Activated CD4-positive, alpha-beta T cell treated with anti-CD3 and anti-CD28 coated beads, Interleukin-2, amount 10 ng/mL, durations not matched to agents 7 days and 5 days (primary cell): ENCODE results near the gene VPS35. TPM values are rescaled to one million over a fixed set of nuclear protein-coding genes. Genes with fewer than 3 reads are reported as not detected.

Source experiments
- CTCF ChIA-PET: fragments of 350-600 bp; sonication (Branson Sonifier 250); formaldehyde crosslinking; loops from one replicate; lab custom pipeline; 2021; ENCODE audit warnings: antibody characterized with exemption; lab: Charles Lee
- POLR2A ChIA-PET: fragments of 350-600 bp; sonication (Branson Sonifier 250); formaldehyde crosslinking; loops from one replicate; lab custom pipeline; 2021; ENCODE audit warnings: antibody characterized with exemption; lab: Charles Lee
- DNase-seq: peaks from one replicate; pipeline ENCODE4 v3.0.0-alpha.2; 2020
- H3K27ac Mint-ChIP-seq: one replicate; pipeline ENCODE4 v1.8.0; 2021; ENCODE audit warnings: mild to moderate bottlenecking, moderate library complexity, mixed read lengths
- H3K27me3 Mint-ChIP-seq: one replicate; pipeline ENCODE4 v1.8.0; 2021; ENCODE audit warnings: mixed read lengths
- H3K36me3 Mint-ChIP-seq: one replicate; pipeline ENCODE4 v1.8.0; 2021; ENCODE audit warnings: low read depth, mixed read lengths
- H3K4me1 Mint-ChIP-seq: one replicate; pipeline ENCODE4 v1.8.0; 2021; ENCODE audit warnings: mixed read lengths
- H3K4me3 Mint-ChIP-seq: one replicate; pipeline ENCODE4 v1.8.0; 2021; ENCODE audit warnings: mild to moderate bottlenecking, moderate library complexity, mixed read lengths
- H3K9me3 Mint-ChIP-seq: one replicate; pipeline ENCODE4 v1.8.0; 2021; ENCODE audit warnings: mixed read lengths
- total RNA-seq, 2 experiments: library from RNA; stranded (reverse); gene quantifications; one replicate each; pipeline ENCODE4 v1.2.3, GENCODE V29; 2021

Gene VPS35
- total RNA-seq, 2 experiments from 2014 or later, result 71.7 to 75.0 TPM

- POLR2A ChIA-PET, result no interaction called here
- H3K27ac Mint-ChIP-seq, result no peak overlapping the region
Observed at GRCh38 chr16:46614006-46614405, 75.0 kb downstream of the VPS35 start.

DNA sequence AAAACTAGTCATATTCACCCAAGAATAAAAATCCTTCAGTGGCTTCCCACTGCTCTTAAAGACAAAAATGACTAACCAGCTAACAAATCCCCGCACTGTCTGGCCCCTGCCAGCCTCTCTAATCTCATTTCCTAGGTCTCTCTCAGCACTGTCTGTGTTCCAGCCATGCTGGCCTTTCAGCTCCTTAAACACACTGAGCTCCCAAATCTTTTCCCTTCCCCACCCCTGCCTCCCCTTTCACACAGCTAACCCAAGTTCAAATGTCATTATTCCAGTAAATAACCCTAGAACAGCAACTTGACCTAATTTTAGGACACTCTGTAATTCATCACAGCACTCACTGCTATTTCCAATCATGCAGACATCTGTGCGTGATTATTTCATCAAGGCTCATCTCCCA lies 75.6 kb downstream of the VPS35 start:
- CTCF ChIA-PET, result no interaction called here
- POLR2A ChIA-PET, result no interaction called here
- H3K4me1 Mint-ChIP-seq, result peaks cover 11% of the 10 kb centered on the region

More at GRCh38 chr16:46614006-46614405, 75.0 kb downstream of the VPS35 start:
- no peaks in the 10 kb centered on the region for H3K27me3 Mint-ChIP-seq
- no peak for DNase-seq
- CTCF ChIA-PET, result no interaction called here
- peaks cover 18% of the 10 kb centered on the region for H3K4me1 Mint-ChIP-seq
- no peaks in the 10 kb centered on the region for H3K9me3 Mint-ChIP-seq
- H3K4me3 Mint-ChIP-seq, result no peak overlapping the region
- peaks cover 35% of the 10 kb centered on the region for H3K36me3 Mint-ChIP-seq

GRCh38 chr16:46612121-46612520 lies 76.9 kb downstream of the VPS35 start:
- ChIA-PET CTCF (no interaction called here), POLR2A (no interaction called here)

More for the DNA sequence above, 75.6 kb downstream of the VPS35 start:
- peaks cover 30% of the 10 kb centered on the region for H3K36me3 Mint-ChIP-seq
- H3K27me3 Mint-ChIP-seq, result no peaks in the 10 kb centered on the region
- H3K9me3 Mint-ChIP-seq, result no peaks in the 10 kb centered on the region
- no peak for DNase-seq
- H3K27ac Mint-ChIP-seq, result no peak overlapping the region
- no peak overlapping the region for H3K4me3 Mint-ChIP-seq

GRCh38 chr16:46607529-46607928 lies 81.4 kb downstream of the VPS35 start:
- no peak for DNase-seq
- no peaks in the 10 kb centered on the region for H3K4me1 Mint-ChIP-seq
- H3K4me3 Mint-ChIP-seq, result no peak overlapping the region
- POLR2A ChIA-PET, result no interaction called here
- CTCF ChIA-PET, result no interaction called here
- H3K27ac Mint-ChIP-seq, result no peak overlapping the region
- H3K27me3 Mint-ChIP-seq, result no peaks in the 10 kb centered on the region
- peaks cover 39% of the 10 kb centered on the region for H3K36me3 Mint-ChIP-seq
- H3K9me3 Mint-ChIP-seq, result no peaks in the 10 kb centered on the region

More at GRCh38 chr16:46612121-46612520, 76.9 kb downstream of the VPS35 start:
- Mint-ChIP-seq H3K36me3 (peaks cover 33% of the 10 kb centered on the region), H3K27me3 (no peaks in the 10 kb centered on the region), H3K4me1 (peaks cover 9% of the 10 kb centered on the region), H3K9me3 (no peaks in the 10 kb centered on the region), H3K27ac (no peak overlapping the region), H3K4me3 (no peak overlapping the region)
- no peak for DNase-seq

GRCh38 chr16:46606231-46606630 lies 82.7 kb downstream of the VPS35 start:
- Mint-ChIP-seq H3K27ac (no peak overlapping the region), H3K36me3 (peaks cover 49% of the 10 kb centered on the region), H3K9me3 (no peaks in the 10 kb centered on the region), H3K4me3 (no peak overlapping the region), H3K4me1 (no peaks in the 10 kb centered on the region), H3K27me3 (no peaks in the 10 kb centered on the region)
- ChIA-PET POLR2A (no interaction called here), CTCF (interaction anchor here (0.6 to 0.8 kb wide), 5 partner anchors 10 to 508 kb away, joined by 4 to 6 read pairs (median 4); no protein-coding TSS in a partner anchor)
- no peak for DNase-seq

Other genes with a start within 250 kb of the VPS35 start
- 10 to 100 TPM; 42.0 to 51.6 TPM for gene SHCBP1, start 67.8 kb downstream of the VPS35 start, total RNA-seq
- gene ORC6, start 481 bp upstream of the VPS35 start, total RNA-seq, result 10 to 100 TPM; 29.2 to 37.5 TPM
- gene MYLK3, start 59.2 kb upstream of the VPS35 start, total RNA-seq, result under 1 TPM; 0.02 to 0.50 TPM
- gene C16orf87, start 142.0 kb upstream of the VPS35 start, total RNA-seq, result 10 to 100 TPM; 10.3 to 11.2 TPM
- gene GPT2, start 195.2 kb upstream of the VPS35 start, total RNA-seq, result 1 to 10 TPM; 3.9 to 4.0 TPM